GM08714 (cell line): ENCODE data around the gene MYLIP.
"Not testable (repeated sequence)": the region's sequence is repeated elsewhere in the genome, so short reads cannot be mapped to it uniquely, and the experiment has no call there.

Experiments used
- H3K4me3 ChIP-seq: fragments of 200-500 bp; sonication (Bioruptor generic); 2 replicates; pipeline ENCODE4 v1.5.1; 2014; ENCODE audit warnings: mild to moderate bottlenecking, low read length, inconsistent platforms
- ZNF274 ChIP-seq: IDR thresholded peaks from 2 replicates; pipeline ENCODE4 v1.6.1; 2012; ENCODE audit warnings: mild to moderate bottlenecking, low read depth, low read length

Gene MYLIP

DNA sequence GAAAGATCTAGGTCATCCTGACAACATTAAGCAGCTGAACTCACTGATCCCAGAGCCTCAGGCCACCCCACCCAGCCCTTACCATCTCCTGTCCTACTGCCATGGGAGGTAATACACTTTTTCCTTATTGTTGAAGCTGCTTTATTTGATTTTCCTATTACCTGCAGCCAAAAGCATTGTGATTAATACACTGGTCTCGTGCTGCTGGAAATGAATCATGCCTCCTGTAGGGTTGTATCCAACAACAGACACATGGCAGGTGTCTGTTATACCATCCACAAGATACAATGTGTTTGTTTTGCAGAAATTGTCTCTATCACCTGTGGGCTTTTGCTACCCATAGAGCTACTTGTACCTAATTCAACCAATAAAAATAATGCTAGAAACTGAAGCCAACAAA is 34.2 kb downstream of the MYLIP start:
- no peak for TF ChIP-seq ZNF274

DNA sequence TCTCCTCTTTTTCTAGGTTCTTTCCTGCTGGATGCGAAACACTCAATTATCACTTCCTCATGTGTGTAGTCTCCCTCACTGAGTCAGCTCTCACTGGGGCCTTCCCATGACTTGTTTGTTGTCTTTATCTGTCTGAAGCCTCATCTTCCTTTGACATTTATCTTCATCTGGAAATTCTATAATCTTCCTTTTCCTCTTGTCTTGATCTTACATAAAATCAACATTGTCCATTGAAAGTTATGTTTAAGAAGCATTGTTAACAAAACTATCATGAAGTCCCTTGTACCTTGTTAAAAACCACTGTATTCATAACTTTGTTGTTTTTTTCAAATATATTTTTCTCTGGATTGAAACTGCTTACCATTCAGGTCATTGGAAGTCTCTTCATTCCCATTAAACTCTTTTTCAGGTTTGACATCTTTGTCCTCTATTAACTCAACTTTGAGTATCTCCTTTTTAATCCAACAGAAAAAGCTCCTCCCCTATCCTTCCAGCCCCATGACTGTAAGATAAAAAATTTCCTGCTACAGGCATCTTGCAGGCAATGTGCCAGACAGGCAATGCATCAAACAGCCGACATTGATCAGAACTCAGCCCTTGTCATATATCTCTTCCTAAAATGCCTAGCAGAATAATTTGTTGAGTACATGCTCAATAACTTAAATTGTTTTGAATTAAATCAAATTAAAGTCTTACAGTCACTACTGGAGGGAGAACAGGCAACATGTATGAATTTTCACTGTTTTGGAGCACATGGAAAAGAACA is 34.8 kb downstream of the MYLIP start:
- no peak overlapping the region for H3K4me3 ChIP-seq
- TF ChIP-seq ZNF274, result no peak

More for the DNA sequence above, 34.2 kb downstream of the MYLIP start:
- H3K4me3 ChIP-seq, result no peak overlapping the region

GRCh38 chr6:16165641-16166040 is 36.8 kb downstream of the MYLIP start:
- no peak overlapping the region for H3K4me3 ChIP-seq
- no peak for TF ChIP-seq ZNF274

GRCh38 chr6:16166871-16167608 is 38.2 kb downstream of the MYLIP start:
- TF ChIP-seq ZNF274, result no peak
- no peak overlapping the region for H3K4me3 ChIP-seq

- TF ChIP-seq ZNF274, result no peak
- H3K4me3 ChIP-seq, result no peak overlapping the region
Measured at GRCh38 chr6:16168121-16168520, 39.2 kb downstream of the MYLIP start.

GRCh38 chr6:16168858-16169257 is 40.0 kb downstream of the MYLIP start:
- no peak overlapping the region for H3K4me3 ChIP-seq
- no peak for TF ChIP-seq ZNF274

DNA sequence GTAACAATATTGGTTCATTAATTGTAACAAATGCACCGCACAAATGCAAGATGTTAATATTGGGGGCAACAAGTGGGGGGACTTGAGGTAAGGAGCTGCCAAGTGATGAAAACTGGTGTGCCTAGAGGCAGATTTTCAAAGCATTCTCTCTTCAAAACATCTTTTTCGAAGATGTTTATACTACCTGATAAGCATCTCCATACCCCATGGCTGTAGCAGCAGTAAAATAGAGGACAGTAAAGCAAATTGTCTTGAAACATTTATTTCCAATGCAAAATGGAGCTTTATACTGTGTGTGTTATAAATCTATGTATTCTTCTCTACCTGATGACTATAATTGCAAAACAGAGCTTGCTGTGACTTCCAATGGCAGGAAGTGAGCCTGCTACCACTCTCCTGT is 42.5 kb downstream of the MYLIP start:
- no peak overlapping the region for H3K4me3 ChIP-seq
- TF ChIP-seq ZNF274, result no peak

DNA sequence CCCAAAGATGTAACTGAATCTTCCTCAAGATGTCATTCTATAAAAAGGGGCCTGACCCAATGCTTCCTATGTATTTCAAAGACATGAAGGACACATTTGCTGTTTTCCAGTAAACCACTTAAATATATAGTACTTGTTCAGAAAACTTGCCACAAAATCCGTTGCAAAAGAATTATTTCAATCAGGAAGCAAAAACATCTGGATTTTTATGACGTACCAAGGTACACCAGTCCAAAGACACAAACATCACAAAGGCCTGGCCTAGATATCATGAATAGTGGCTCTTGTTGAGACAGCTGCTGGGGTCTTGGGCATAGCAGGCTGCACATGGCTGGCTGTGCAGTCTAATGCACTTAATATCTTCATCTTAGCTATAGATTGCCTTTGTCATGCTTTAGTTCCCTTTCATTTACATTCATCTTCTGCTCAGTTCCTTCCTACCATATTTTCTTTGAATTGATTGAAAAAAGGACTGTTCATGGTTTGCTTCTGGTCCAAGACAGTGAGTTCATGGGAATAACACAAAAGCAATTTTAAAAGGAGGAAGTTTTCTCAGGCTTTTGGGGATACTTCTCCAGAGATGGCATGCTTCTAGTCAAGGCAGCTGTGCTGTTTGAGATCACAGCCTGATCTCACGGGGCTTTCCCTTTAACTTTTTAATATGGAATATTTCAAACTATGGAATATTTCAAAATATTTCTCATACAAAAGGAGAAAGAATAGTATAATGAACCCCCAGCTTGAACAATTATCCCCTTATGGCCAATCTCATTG is 44.5 kb downstream of the MYLIP start:
- H3K4me3 ChIP-seq, result no peak overlapping the region
- TF ChIP-seq ZNF274, result no peak

DNA sequence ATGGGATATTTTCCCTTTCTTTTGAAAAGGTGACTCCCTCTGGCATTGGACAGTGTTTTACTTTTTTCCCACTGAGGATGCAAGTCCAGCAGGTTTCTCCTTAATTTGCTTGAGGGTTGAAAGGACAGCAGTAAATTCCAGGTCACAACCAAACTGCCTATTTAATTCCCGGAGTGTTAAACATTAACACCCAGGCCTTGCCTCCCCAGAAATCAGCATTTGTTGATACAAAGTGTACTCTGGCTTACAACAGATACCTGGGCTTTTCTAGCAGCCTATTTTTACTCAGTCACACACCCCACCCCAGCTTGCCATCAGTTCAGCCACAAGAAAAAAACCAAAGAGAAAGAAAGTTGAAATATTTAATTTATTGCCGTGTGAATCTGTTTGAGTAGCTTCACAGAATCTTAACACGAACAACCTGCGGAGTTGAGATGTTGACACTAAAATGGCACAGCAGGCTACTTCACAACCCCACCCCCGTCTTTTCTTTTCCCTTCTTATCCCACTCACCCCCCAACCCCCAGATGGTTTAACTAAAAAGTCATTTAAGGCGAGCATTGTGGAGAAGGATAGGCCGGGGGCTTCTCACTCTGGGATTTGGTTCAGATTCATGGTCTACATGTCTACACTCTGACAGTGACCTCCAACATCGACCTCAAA is 45.7 kb downstream of the MYLIP start:
- no peak overlapping the region for H3K4me3 ChIP-seq
- TF ChIP-seq ZNF274, result no peak

DNA sequence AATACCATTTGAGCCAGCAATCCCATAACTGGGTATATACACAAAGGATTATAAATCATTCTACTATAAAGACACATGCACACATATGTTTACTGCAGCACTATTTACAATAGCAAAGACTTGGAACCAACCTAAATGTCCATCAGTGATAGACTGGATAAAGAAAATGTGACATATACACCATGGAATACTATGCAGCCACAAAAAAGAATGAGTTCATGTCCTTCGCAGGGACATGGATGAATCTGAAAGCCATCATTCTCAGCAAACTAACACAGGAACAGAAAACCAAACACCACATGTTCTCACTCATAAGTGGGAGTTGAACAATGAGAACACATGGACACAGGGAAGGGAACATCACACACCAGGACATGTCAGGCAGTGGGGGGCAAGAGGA is 47.7 kb downstream of the MYLIP start:
- not testable (repeated sequence) for H3K4me3 ChIP-seq

DNA sequence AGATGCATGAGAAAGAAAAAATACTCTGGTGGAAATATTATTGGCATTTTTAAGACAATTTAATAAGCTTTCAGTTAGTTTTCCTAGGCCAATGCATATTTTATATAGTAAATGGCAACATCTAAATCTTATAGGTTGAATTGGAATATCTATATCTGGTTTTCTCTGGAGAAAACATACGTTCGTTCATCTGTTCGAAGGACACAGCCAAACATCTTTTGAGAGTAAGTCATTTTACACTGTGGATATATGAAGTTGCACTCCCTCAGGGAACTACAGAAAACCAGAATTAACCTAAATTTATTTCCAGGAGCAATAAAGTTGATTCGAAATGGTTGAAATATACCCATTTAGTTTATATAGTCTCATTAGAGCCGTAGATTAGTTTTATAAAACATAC is 49.0 kb downstream of the MYLIP start:
- no peak overlapping the region for H3K4me3 ChIP-seq
- TF ChIP-seq ZNF274, result no peak

GRCh38 chr6:16178351-16178750 is 49.5 kb downstream of the MYLIP start:
- no peak overlapping the region for H3K4me3 ChIP-seq
- no peak for TF ChIP-seq ZNF274

- no peak for TF ChIP-seq ZNF274
- H3K4me3 ChIP-seq, result no peak overlapping the region
Measured at GRCh38 chr6:16179063-16179462, 50.2 kb downstream of the MYLIP start.

DNA sequence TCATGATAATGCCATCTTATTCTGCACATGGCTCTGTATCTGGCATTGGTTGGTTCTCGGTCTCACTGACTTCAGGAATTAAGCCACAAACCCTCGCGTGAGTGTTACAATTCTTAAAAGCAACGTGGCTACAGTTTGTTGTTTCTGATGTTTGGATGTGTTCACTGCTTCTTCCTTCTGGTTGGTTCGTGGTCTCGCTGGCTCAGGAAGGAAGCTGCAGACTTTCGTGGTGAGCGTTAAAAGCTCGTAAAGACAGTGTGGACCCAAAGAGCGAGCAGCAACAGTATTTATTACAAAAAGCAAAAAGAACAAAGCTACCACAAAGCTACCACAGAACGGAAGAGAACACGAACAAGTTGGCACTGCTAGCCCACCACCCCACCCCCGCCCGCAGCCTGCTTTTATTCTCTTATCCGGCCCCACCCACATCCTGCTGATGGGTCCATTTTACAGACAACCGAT is 51.1 kb downstream of the MYLIP start:
- TF ChIP-seq ZNF274, result no peak

More for the DNA sequence above, 51.1 kb downstream of the MYLIP start:
- H3K4me3 ChIP-seq, result no peak overlapping the region
